T-helper 22 cell (primary cell): ENCODE data around the gene FRS2.
A peak's percentile ranks its signal among the peaks of the same experiment; 100 is the strongest.
"Not testable (repeated sequence)": the region's sequence is repeated elsewhere in the genome, so short reads cannot be mapped to it uniquely, and the experiment has no call there.

Source experiments
- DNase-seq: peaks from one replicate; pipeline ENCODE4 v3.0.0-alpha.2; 2020; ENCODE audit warnings: low read depth

The FRS2 gene

GRCh38 chr12:69470189-69471075 lies at the start of gene FRS2:
Gene FRS2 (plus strand): TSS chr12:69470388. CDS start chr12:69569031, 98,643 bp downstream.
- peak; percentile 69 for DNase-seq

- no peak for DNase-seq
Measured at GRCh38 chr12:69421548-69421947, 48.6 kb upstream of the FRS2 start.

- no peak for DNase-seq
Measured at GRCh38 chr12:69423037-69423905, 46.9 kb upstream of the FRS2 start.

- DNase-seq: no peak
Measured at GRCh38 chr12:69425417-69425816, 44.8 kb upstream of the FRS2 start.

- no peak for DNase-seq
Measured at GRCh38 chr12:69428351-69429073, 41.7 kb upstream of the FRS2 start.

GRCh38 chr12:69430942-69431590 lies 39.1 kb upstream of the FRS2 start:
- no peak for DNase-seq

GRCh38 chr12:69431591-69432222 lies 38.5 kb upstream of the FRS2 start:
- DNase-seq: no peak

GRCh38 chr12:69433653-69434052 lies 36.5 kb upstream of the FRS2 start:
- DNase-seq: no peak

- no peak for DNase-seq
Measured at GRCh38 chr12:69435644-69436043, 34.5 kb upstream of the FRS2 start.

- no peak for DNase-seq
Measured at GRCh38 chr12:69437073-69437472, 33.1 kb upstream of the FRS2 start.

GRCh38 chr12:69438539-69438938 lies 31.6 kb upstream of the FRS2 start:
- DNase-seq: no peak

GRCh38 chr12:69440016-69440415 lies 30.2 kb upstream of the FRS2 start:
- no peak for DNase-seq

GRCh38 chr12:69440886-69441285 lies 29.3 kb upstream of the FRS2 start:
- DNase-seq: no peak

GRCh38 chr12:69442894-69443293 lies 27.3 kb upstream of the FRS2 start:
- no peak for DNase-seq

GRCh38 chr12:69443916-69444315 lies 26.3 kb upstream of the FRS2 start:
- no peak for DNase-seq

GRCh38 chr12:69447892-69448291 lies 22.3 kb upstream of the FRS2 start:
- no peak for DNase-seq

- DNase-seq: not testable (repeated sequence)
Measured at GRCh38 chr12:69452598-69453132, 17.5 kb upstream of the FRS2 start.

- DNase-seq: no peak
Measured at GRCh38 chr12:69456239-69456638, 13.9 kb upstream of the FRS2 start.

GRCh38 chr12:69457433-69457832 lies 12.8 kb upstream of the FRS2 start:
- no peak for DNase-seq

GRCh38 chr12:69459477-69459876 lies 10.7 kb upstream of the FRS2 start:
- DNase-seq: no peak

GRCh38 chr12:69464428-69464827 lies 5.8 kb upstream of the FRS2 start:
- no peak for DNase-seq
